GM12878 (cell line): ENCODE results near the gene SUSD1.

ENCODE experiments used
- EZH2 ChIP-seq: IDR thresholded peaks from 2 replicates; pipeline ENCODE4 v1.6.1; 2012; ENCODE audit warnings: low read depth, mild to moderate bottlenecking, control low read depth, inconsistent platforms, low read length, borderline replicate concordance; ENCODE audit not compliant: control insufficient read depth
- SMC3 ChIP-seq: IDR thresholded peaks from 2 replicates; pipeline ENCODE4 v1.6.1; 2011; ENCODE audit warnings: low read length, improper control_type of control experiment, borderline replicate concordance

DNA sequence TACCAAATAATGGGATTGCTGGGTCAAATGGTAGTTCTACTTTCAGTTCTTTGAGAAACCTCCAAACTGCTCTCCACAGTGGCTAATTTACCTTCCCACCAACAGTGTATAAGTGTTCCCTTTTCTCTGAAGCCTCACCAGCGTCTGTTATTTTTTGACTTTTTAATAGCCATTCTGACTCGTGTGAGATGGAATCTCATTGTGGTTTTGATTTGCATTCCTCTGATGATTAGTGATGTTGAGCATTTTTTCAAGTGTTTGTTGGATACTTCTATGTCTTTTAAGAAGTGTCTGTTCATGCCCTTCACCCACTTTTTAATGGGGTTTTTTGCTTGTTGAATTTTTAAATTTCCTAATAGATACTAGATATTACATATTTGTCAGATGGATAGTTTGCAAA, 28.4 kb upstream of the SUSD1 start:
- TF ChIP-seq EZH2 = no peak
- TF ChIP-seq SMC3 = no peak
